Stimulated activated CD8-positive, alpha-beta memory T cell treated with anti-CD3 and anti-CD28 coated beads, Interleukin-2, amount 100 ng/mL, for 48 hours (primary cell): ENCODE results near the gene HPSE2.
"Not testable (repeated sequence)": the region's sequence is repeated elsewhere in the genome, so short reads cannot be mapped to it uniquely, and the experiment has no call there.

Experiments
- DNase-seq, 2 donors: peaks; one replicate each; pipeline ENCODE4 v3.0.0-alpha.2; 2020; ENCODE audit warnings: low read depth in 2 of 2

The HPSE2 gene

GRCh38 chr10:98502535-98502934, 733.1 kb downstream of the HPSE2 start:
- not testable (repeated sequence) for DNase-seq

GRCh38 chr10:98492763-98493162, 742.9 kb downstream of the HPSE2 start:
- no peak for DNase-seq

- no peak for DNase-seq
Observed at GRCh38 chr10:98489561-98490481, 745.8 kb downstream of the HPSE2 start.

GRCh38 chr10:98488669-98489430, 746.8 kb downstream of the HPSE2 start:
- no peak for DNase-seq

- DNase-seq = no peak
Observed at GRCh38 chr10:98487649-98488048, 748.0 kb downstream of the HPSE2 start.

GRCh38 chr10:98486421-98486820, 749.2 kb downstream of the HPSE2 start:
- DNase-seq = no peak

- no peak for DNase-seq
Observed at GRCh38 chr10:98485959-98486358, 749.7 kb downstream of the HPSE2 start.

- no peak for DNase-seq
Observed at GRCh38 chr10:98483658-98484057, 752.0 kb downstream of the HPSE2 start.

GRCh38 chr10:98482096-98482495, 753.6 kb downstream of the HPSE2 start:
- DNase-seq = no peak

GRCh38 chr10:98481404-98481945, 754.2 kb downstream of the HPSE2 start:
- DNase-seq = no peak

- no peak for DNase-seq
Observed at GRCh38 chr10:98478430-98479222, 757.0 kb downstream of the HPSE2 start.

- no peak for DNase-seq
Observed at GRCh38 chr10:98477861-98478260, 757.8 kb downstream of the HPSE2 start.

- DNase-seq = no peak
Observed at GRCh38 chr10:98474628-98475027, 761.0 kb downstream of the HPSE2 start.

- no peak for DNase-seq
Observed at GRCh38 chr10:98472196-98472595, 763.5 kb downstream of the HPSE2 start.

- no peak for DNase-seq
Observed at GRCh38 chr10:98470850-98471249, 764.8 kb downstream of the HPSE2 start.

- DNase-seq = no peak
Observed at GRCh38 chr10:98469001-98469931, 766.4 kb downstream of the HPSE2 start.

- DNase-seq = peak; percentile 20 to 24
Observed at GRCh38 chr10:98467506-98468318, 767.9 kb downstream of the HPSE2 start.

- DNase-seq = no peak
Observed at GRCh38 chr10:98466861-98467505, 768.7 kb downstream of the HPSE2 start.

- no peak for DNase-seq
Observed at GRCh38 chr10:98465866-98466265, 769.8 kb downstream of the HPSE2 start.
